ENCODE data around the gene DNAJC4.

The DNAJC4 gene

DNA sequence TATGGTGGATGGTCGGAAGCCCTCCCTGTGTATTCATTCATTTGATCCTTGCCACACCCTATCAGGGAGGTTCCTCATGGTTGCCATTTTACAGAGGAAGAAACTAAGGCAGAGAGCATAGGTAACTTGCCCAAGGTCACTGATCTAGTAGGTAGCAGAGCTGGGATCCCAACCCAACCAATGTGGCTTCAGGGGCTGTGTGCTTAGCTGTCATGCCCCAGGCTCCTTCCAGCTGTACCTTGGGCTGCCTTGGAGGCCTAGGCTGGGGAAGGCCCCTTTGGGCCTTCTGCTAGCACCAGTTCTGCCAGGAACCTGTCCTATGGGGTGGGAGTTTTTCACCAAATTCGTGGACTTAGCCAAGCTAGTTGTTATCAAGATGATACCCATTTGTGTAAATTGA lies 45.5 kb downstream of the DNAJC4 start:
- no peak for DNase-seq (ENCODE audit: low spot score)
- no peak for FAIRE-seq

DNA sequence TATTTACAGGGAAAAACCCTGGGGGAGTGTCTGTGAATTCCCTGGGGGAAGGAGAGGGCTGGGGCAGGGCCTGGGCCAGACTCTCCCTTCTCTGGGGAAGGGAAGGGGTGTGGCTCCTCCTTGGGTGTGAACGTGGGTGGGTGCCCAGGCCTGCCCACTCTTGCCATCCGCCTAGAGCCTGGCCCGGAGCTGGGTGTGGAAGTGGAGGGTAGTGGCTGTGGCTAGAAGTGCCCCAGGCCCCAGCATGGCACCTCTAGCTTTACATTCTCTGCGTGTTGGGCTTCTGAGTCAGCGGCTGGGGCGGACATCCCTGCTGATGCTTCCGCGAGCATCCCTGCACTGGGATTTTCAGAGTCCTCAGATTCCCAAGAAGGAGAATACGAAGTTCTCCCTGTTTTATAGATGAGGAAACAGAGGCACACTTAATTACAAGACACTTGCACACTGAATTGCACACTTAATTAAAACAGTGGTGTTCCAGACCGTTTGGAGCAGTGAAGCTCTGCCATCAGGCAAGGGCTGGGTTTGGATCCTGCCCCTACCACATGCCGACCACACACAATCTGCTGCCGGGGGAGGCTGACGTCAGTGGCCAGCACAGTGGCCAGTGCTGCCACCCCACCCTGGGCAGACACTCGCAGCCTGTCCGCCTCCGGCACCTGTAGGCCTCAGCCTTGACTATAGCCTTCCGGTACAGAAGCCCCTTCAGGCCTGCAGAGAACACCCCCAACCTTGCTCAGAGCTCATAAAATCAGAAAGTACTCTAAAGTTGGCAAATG lies 46.5 kb downstream of the DNAJC4 start:
- FAIRE-seq (no peak), DNase-seq (ENCODE audit: low spot score) (peak; percentile 64)

DNA sequence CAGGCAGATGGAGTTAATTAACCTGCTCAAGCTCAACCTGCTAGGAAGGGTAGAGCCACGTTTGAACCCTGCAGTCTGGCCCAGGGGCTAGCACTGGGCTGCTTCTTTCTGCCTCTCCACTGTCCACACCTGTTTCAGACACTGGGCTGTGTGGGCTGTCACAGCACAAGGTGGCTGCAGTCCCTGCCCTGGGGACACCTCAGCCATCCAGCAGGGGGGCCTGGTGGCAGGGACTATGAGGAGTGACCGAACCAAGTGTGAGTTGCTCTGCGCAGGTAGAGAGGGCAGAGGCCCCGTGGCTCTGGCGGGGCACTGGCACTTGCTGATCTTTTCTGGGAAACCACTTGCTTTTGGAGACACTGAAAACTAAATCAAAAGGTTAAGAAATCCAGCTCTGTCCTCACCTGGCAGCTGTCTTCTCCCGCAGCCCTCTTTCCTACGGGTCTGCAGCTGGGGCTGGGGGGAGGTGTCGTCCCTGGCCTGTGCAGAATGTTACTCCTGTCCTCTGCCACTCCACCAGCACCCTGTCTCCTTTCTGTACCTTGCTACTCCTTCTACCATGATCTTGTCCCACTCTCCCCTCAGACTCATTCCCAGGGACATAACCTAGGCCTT lies 48.3 kb downstream of the DNAJC4 start:
- DNase-seq (ENCODE audit: low spot score): no peak

DNA sequence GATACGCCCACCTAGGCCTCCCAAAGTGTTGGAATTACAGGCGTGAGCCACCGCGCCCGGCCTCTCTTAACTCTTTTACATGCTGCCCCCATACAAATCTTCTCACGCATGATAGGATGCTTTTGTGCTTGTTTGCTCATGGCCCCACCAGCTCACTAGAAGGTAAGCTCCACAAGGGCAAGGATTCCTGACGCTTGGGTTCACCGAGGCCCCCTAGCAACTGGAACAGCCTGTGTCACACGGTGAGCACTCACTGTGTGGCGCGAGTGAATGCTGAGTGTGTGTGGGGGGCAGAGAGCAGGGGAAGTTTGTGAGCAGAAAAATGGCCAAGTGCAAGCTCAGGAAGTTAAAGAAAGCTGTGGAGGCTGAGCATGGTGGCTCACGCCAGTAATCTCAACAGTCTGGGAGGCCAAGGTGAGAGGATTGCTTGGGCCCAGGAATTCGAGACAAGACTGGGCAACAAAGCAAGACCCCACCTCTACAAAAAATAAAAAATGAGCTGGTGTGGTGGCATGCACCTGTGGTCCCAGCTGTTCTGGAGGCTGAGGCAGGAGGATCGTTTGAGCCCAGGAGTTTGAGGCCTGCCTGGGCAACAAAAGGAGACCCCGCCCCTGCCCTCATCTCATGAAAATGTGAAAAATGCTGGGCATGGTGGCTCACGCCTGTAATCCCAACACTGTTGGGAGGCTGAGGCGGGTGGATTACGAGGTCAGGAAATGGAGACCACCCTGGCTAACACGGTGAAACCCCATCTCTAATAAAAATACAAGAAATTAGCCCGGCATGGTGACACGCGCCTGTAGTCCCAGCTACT lies 51.8 kb downstream of the DNAJC4 start:
- FAIRE-seq: no peak
- DNase-seq (ENCODE audit: low spot score): no peak

More for the DNA sequence above, 48.3 kb downstream of the DNAJC4 start:
- FAIRE-seq: no peak

DNA sequence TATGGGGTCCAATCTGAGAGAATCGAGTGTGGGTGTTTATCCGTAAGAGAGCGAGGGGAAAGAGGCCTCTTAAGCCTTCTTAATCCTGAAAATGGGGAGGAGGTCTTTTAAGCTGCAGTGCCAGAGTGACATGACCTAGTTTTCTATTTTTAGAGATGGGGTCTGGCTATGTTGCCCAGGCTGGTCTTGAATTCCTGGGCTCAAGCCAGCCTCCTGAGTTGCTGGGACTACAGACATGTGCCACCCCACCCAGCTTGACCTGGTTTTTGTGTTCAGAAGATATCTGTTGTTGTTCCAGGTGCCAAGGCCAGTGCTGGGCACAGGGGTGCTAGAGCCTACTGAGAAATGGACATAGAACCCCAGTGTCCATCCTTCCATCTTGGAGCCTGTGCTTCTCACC lies 52.7 kb downstream of the DNAJC4 start:
- no peak for DNase-seq (ENCODE audit: low spot score)

More for the DNA sequence above, 52.7 kb downstream of the DNAJC4 start:
- no peak for FAIRE-seq
